Endothelial cell of umbilical vein (primary cell): Measurements from ENCODE around the gene OPCML. TPM values are rescaled to one million over a fixed set of nuclear protein-coding genes. Genes with fewer than 3 reads are reported as not detected.

Experiments
- BruUV-seq: library from RNA; stranded (reverse); fragments of 400-500 nt; replicated peaks from 2 replicates; lab custom pipeline; 2021; lab: Mats Ljungman, UMichigan
- CTCF ChIA-PET: fragments of 300-600, 350-600 bp; sonication (Branson Sonifier 250); formaldehyde crosslinking; loops from one replicate; lab custom pipeline; 2021; ENCODE audit warnings: antibody characterized with exemption, inconsistent platforms; lab: Charles Lee
- POLR2A ChIA-PET: fragments of 300-600, 350-600 bp; sonication (Branson Sonifier 250); formaldehyde crosslinking; loops from one replicate; lab custom pipeline; 2021; ENCODE audit warnings: antibody characterized with exemption, inconsistent platforms; lab: Charles Lee
- DNase-seq: peaks from one replicate; pipeline ENCODE4 v3.0.0-alpha.2; 2011; ENCODE audit warnings: low read depth, low spot score
- FAIRE-seq: peaks from 2 replicates; lab custom pipeline; 2011; peaks lifted over from hg19 to GRCh38; lab: Jason Lieb, UNC
- H2AFZ ChIP-seq: 2 replicates; pipeline ENCODE4 v1.6.0; 2012; ENCODE audit warnings: low read depth, low read length, control low read depth, inconsistent platforms
- H3K27ac ChIP-seq: 2 replicates; pipeline ENCODE4 v1.5.1; 2011; ENCODE audit warnings: low read depth, mild to moderate bottlenecking, control low read depth, low read length, moderate library complexity; ENCODE audit not compliant: insufficient read depth
- H3K27me3 ChIP-seq, 2 experiments: 2 replicates each; pipeline versions ENCODE4 v1.6.0 to v1.6.1; 2011; ENCODE audit warnings: low read length in 2 of 2, mixed read lengths in 1 of 2; ENCODE audit not compliant: control insufficient read depth in 2 of 2, insufficient read depth in 2 of 2
- H3K36me3 ChIP-seq, 2 experiments: 2 replicates in 1 of 2; 3 replicates in 1 of 2; pipeline ENCODE4 v1.5.1; 2011; ENCODE audit warnings: low read length in 2 of 2, mild to moderate bottlenecking in 1 of 2, moderate library complexity in 1 of 2; ENCODE audit not compliant: control insufficient read depth in 2 of 2, insufficient read depth in 2 of 2; ENCODE audit errors: extremely low read depth in 1 of 2
- H3K4me1 ChIP-seq: 3 replicates; pipeline ENCODE4 v1.5.1; 2011; ENCODE audit warnings: mild to moderate bottlenecking, low read length; ENCODE audit not compliant: control insufficient read depth, insufficient read depth; ENCODE audit errors: extremely low read depth
- H3K4me2 ChIP-seq: 2 replicates; pipeline ENCODE4 v1.6.1; 2011; ENCODE audit warnings: low read length, control low read depth, mixed read lengths; ENCODE audit not compliant: insufficient read depth
- H3K4me3 ChIP-seq, 3 experiments: fragments of 200-600 bp in 1 of 3; sonication (generic), shearing (Covaris generic) in 1 of 3; replicated peaks in 1 of 3; 2 replicates each; pipeline ENCODE4 v1.5.1; 2011 to 2016; ENCODE audit warnings: control low read depth in 3 of 3, low read length in 3 of 3, mild to moderate bottlenecking in 2 of 3, inconsistent platforms in 1 of 3, low read depth in 1 of 3, moderate library complexity in 1 of 3; ENCODE audit not compliant: insufficient read depth in 1 of 3
- H3K79me2 ChIP-seq: 2 replicates; pipeline ENCODE4 v1.6.0; 2012; ENCODE audit warnings: low read length, inconsistent platforms; ENCODE audit not compliant: control insufficient read depth, insufficient read depth
- H3K9ac ChIP-seq: replicated peaks from 2 replicates; pipeline ENCODE3; 2011; ENCODE audit warnings: low read length, control low read depth; ENCODE audit not compliant: insufficient read depth; ENCODE audit errors: extremely low read depth
- H3K9me1 ChIP-seq: replicated peaks from 3 replicates; pipeline ENCODE4 v1.6.0; 2011; ENCODE audit warnings: mild to moderate bottlenecking, low read length; ENCODE audit not compliant: control insufficient read depth, insufficient read depth; ENCODE audit errors: extremely low read depth
- H3K9me3 ChIP-seq: replicated peaks from 2 replicates; pipeline ENCODE4 v1.5.1; 2012; ENCODE audit warnings: low read length, inconsistent platforms; ENCODE audit not compliant: control insufficient read depth, insufficient read depth
- H4K20me1 ChIP-seq: replicated peaks from 2 replicates; pipeline ENCODE3; 2011; ENCODE audit warnings: mild to moderate bottlenecking, low read length; ENCODE audit not compliant: control insufficient read depth, insufficient read depth; ENCODE audit errors: extremely low read depth
- CTCF ChIP-seq, 2 donors: IDR thresholded peaks; 1 replicate in 1 of 2; 2 replicates in 1 of 2; pipeline ENCODE4 v1.5.1; 2011; ENCODE audit warnings: low read length in 2 of 2, mild to moderate bottlenecking in 2 of 2, moderate library complexity in 2 of 2, control low read depth in 1 of 2, inconsistent platforms in 1 of 2, low read depth in 1 of 2; ENCODE audit not compliant: insufficient read depth in 1 of 2; ENCODE audit errors: extremely low read depth in 1 of 2
- EZH2 ChIP-seq: IDR thresholded peaks from 2 replicates; pipeline ENCODE4 v1.6.1; 2012; ENCODE audit warnings: borderline replicate concordance, low read depth, mild to moderate bottlenecking, moderate library complexity, low read length, inconsistent platforms; ENCODE audit not compliant: severe bottlenecking
- FOS ChIP-seq: IDR thresholded peaks from 2 replicates; pipeline ENCODE4 v1.6.1; 2011; ENCODE audit warnings: mild to moderate bottlenecking, low read length, moderate library complexity, borderline replicate concordance; ENCODE audit not compliant: insufficient read depth
- GATA2 ChIP-seq: IDR thresholded peaks from 2 replicates; pipeline ENCODE4 v1.7.0; 2011; ENCODE audit warnings: low read depth, mild to moderate bottlenecking, moderate library complexity, mixed read lengths, low read length; ENCODE audit not compliant: insufficient read length, insufficient read depth
- JUN ChIP-seq: IDR thresholded peaks from 2 replicates; pipeline ENCODE4 v1.6.1; 2011; ENCODE audit warnings: borderline replicate concordance, low read depth; ENCODE audit not compliant: insufficient read length, insufficient read depth
- MAX ChIP-seq: IDR thresholded peaks from 2 replicates; pipeline ENCODE4 v1.6.1; 2011; ENCODE audit not compliant: insufficient read depth, insufficient read length
- MYC ChIP-seq: IDR thresholded peaks from one replicate; pipeline ENCODE4 v1.6.1; 2011; ENCODE audit warnings: mild to moderate bottlenecking, low read depth, low read length
- POLR2A ChIP-seq: IDR thresholded peaks from 2 replicates; pipeline ENCODE4 v1.6.1; 2012; ENCODE audit warnings: low read depth, mild to moderate bottlenecking, control low read depth, low read length
- POLR2AphosphoS5 ChIP-seq: IDR thresholded peaks from 2 replicates; pipeline ENCODE4 v1.6.1; 2012; ENCODE audit warnings: low read depth, mild to moderate bottlenecking, control low read depth, low read length, moderate library complexity; ENCODE audit not compliant: insufficient read depth
- dilution Hi-C: fragments of 300-500 bp; cut with MboI; formaldehyde crosslinking; loops from one replicate; pipeline ENCODE4 v1.15.0; 2019; ENCODE audit warnings: low sequenced_read_pairs; ENCODE audit not compliant: extremely low pct_ligation_motif_present
- intact Hi-C: fragments of 100-400 bp; cut with micrococcal nuclease; formaldehyde crosslinking; loops from one replicate; pipeline ENCODE4 v1.10.0; 2022
- polyA plus RNA-seq, 4 experiments: library from polyadenylated mRNA; depleted of rRNA in 3 of 4; stranded (reverse) in 3 of 4; unstranded in 1 of 4; fragments of >200 nt; gene quantifications; 2 replicates each; pipeline versions ENCODE4 v1.2.1 to v1.2.3, GENCODE V29; 2011 to 2012; ENCODE audit warnings: missing spikeins in 1 of 4
- total RNA-seq: library from RNA; stranded (reverse); gene quantifications from 2 replicates; pipeline ENCODE4 v1.2.3, GENCODE V29; 2021

Gene OPCML
- total and polyA plus RNA-seq, 2 donors (not counting 3 experiments of a cell fraction or from before 2014, with no cell fraction given) = not detected

GRCh38 chr11:132531921-132532320 lies 1000.4 kb downstream of the OPCML start:
- no peak for TF ChIP-seq POLR2A
- no peak for TF ChIP-seq EZH2
- no peak for TF ChIP-seq GATA2
- no peak for TF ChIP-seq FOS
- TF ChIP-seq MYC = no peak
- no peak for TF ChIP-seq POLR2AphosphoS5
- no peak for TF ChIP-seq MAX
- TF ChIP-seq CTCF (IDR thresholded peaks at IDR 0.05; ENCODE audit: extremely low read depth in 1 of 2, insufficient read depth in 1 of 2, low read depth in 1 of 2, low read length in 2 of 2) = no peak
- TF ChIP-seq JUN = no peak
- Histone ChIP-seq H2AFZ (no peak overlapping the region), H4K20me1 (no peaks in the 10 kb centered on the region), H3K4me1 (no peaks in the 10 kb centered on the region), H3K27ac (no peak overlapping the region), H3K9ac (no peak overlapping the region), H3K27me3 (no peaks in the 10 kb centered on the region), H3K79me2 (no peaks in the 10 kb centered on the region), H3K36me3 (no peaks in the 10 kb centered on the region), H3K4me2 (no peak overlapping the region), H3K9me1 (no peaks in the 10 kb centered on the region), H3K4me3 (no peak overlapping the region), H3K9me3 (peaks cover 4% of the 10 kb centered on the region)
- no peak for FAIRE-seq
- ChIA-PET POLR2A (no interaction called here), CTCF (interaction anchor here (0.7 kb wide), 1 partner anchor 185 kb away, joined by 3 read pairs; no protein-coding TSS in a partner anchor)
- BruUV-seq = no TSS peak
- no peak for DNase-seq
- dilution Hi-C loops (no loop called here), intact Hi-C loops (no loop called here)
